IgD-negative memory B cell (primary cell): ENCODE data around the gene ANXA11. TPM values are rescaled to one million over a fixed set of nuclear protein-coding genes. Genes with fewer than 3 reads are reported as not detected.
A peak's percentile ranks its signal among the peaks of the same experiment; 100 is the strongest.
"Not testable (repeated sequence)": the region's sequence is repeated elsewhere in the genome, so short reads cannot be mapped to it uniquely, and the experiment has no call there.

Experiments used
- H3K27ac Mint-ChIP-seq, 3 donors: one replicate each; pipeline ENCODE4 v1.8.0; 2020 to 2022; ENCODE audit warnings: mild to moderate bottlenecking in 3 of 3, mixed read lengths in 3 of 3, moderate library complexity in 1 of 3
- H3K27me3 Mint-ChIP-seq: one replicate; pipeline ENCODE4 v1.8.0; 2021; ENCODE audit warnings: mixed read lengths
- H3K36me3 Mint-ChIP-seq: one replicate; pipeline ENCODE4 v1.8.0; 2020; ENCODE audit warnings: mild to moderate bottlenecking, mixed read lengths
- H3K4me1 Mint-ChIP-seq, 3 donors: one replicate each; pipeline ENCODE4 v1.8.0; 2020 to 2022; ENCODE audit warnings: mixed read lengths in 3 of 3, mild to moderate bottlenecking in 1 of 3
- H3K4me3 Mint-ChIP-seq, 4 donors: one replicate each; pipeline ENCODE4 v1.8.0; 2020 to 2022; ENCODE audit warnings: mild to moderate bottlenecking in 4 of 4, mixed read lengths in 4 of 4, moderate library complexity in 3 of 4
- H3K9me3 Mint-ChIP-seq, 3 donors: one replicate each; pipeline ENCODE4 v1.8.0; 2020 to 2021; ENCODE audit warnings: mixed read lengths in 3 of 3, mild to moderate bottlenecking in 1 of 3
- polyA plus RNA-seq: library from polyadenylated mRNA; unstranded; fragments of 300-500 nt; fragmentation: Illumina TruSeq; gene quantifications from one replicate; pipeline ENCODE4 v1.2.3, GENCODE V29; 2021

The ANXA11 gene
- polyA plus RNA-seq, 1 donor from 2014 or later = 243 TPM

- Mint-ChIP-seq H3K27ac (peak overlapping the region in 1 of 3 donors; percentile 32), H3K9me3 (no peaks in the 10 kb centered on the region)
Observed at GRCh38 chr10:80140251-80140650, 65.1 kb downstream of the ANXA11 start.

GRCh38 chr10:80139265-80139664, 66.1 kb downstream of the ANXA11 start:
- Mint-ChIP-seq H3K27me3 (peaks cover 10% of the 10 kb centered on the region), H3K4me1 (peaks cover 4 to 6% (median 4%) of the 10 kb centered on the region in 3 donors), H3K27ac (no peak overlapping the region), H3K9me3 (no peaks in the 10 kb centered on the region), H3K4me3 (peak overlapping the region in 1 of 4 donors; percentile 17), H3K36me3 (no peaks in the 10 kb centered on the region)

More at GRCh38 chr10:80140251-80140650, 65.1 kb downstream of the ANXA11 start:
- Mint-ChIP-seq H3K4me3 (no peak overlapping the region), H3K36me3 (no peaks in the 10 kb centered on the region), H3K27me3 (peaks cover 5% of the 10 kb centered on the region), H3K4me1 (peaks cover 10 to 13% (median 11%) of the 10 kb centered on the region in 3 donors)

- H3K27ac Mint-ChIP-seq = no peak overlapping the region
- no peaks in the 10 kb centered on the region for H3K36me3 Mint-ChIP-seq
- no peak overlapping the region for H3K4me3 Mint-ChIP-seq
- H3K9me3 Mint-ChIP-seq = no peaks in the 10 kb centered on the region
- H3K27me3 Mint-ChIP-seq = peaks cover 20% of the 10 kb centered on the region
- no peaks in the 10 kb centered on the region for H3K4me1 Mint-ChIP-seq
Observed at GRCh38 chr10:80137920-80138319, 67.4 kb downstream of the ANXA11 start.

GRCh38 chr10:80137031-80137862, 68.1 kb downstream of the ANXA11 start:
- no peak overlapping the region for H3K27ac Mint-ChIP-seq

GRCh38 chr10:80136134-80136571, 69.2 kb downstream of the ANXA11 start:
- no peaks in the 10 kb centered on the region for H3K36me3 Mint-ChIP-seq
- no peaks in the 10 kb centered on the region for H3K4me1 Mint-ChIP-seq
- no peaks in the 10 kb centered on the region for H3K9me3 Mint-ChIP-seq
- peaks cover 33% of the 10 kb centered on the region for H3K27me3 Mint-ChIP-seq
- no peak overlapping the region for H3K4me3 Mint-ChIP-seq
- no peak overlapping the region for H3K27ac Mint-ChIP-seq

More at GRCh38 chr10:80137031-80137862, 68.1 kb downstream of the ANXA11 start:
- no peaks in the 10 kb centered on the region for H3K36me3 Mint-ChIP-seq
- no peaks in the 10 kb centered on the region for H3K9me3 Mint-ChIP-seq
- H3K27me3 Mint-ChIP-seq = peaks cover 23% of the 10 kb centered on the region
- H3K4me1 Mint-ChIP-seq = no peaks in the 10 kb centered on the region
- H3K4me3 Mint-ChIP-seq = no peak overlapping the region

GRCh38 chr10:80133687-80134086, 71.7 kb downstream of the ANXA11 start:
- H3K36me3 Mint-ChIP-seq, H3K27ac Mint-ChIP-seq, H3K4me3 Mint-ChIP-seq, H3K4me1 Mint-ChIP-seq, H3K9me3 Mint-ChIP-seq: not testable (repeated sequence)
- H3K27me3 Mint-ChIP-seq = peaks cover 32% of the 10 kb centered on the region

- Mint-ChIP-seq H3K4me3 (no peak overlapping the region), H3K27me3 (peaks cover 32% of the 10 kb centered on the region), H3K36me3 (no peaks in the 10 kb centered on the region), H3K27ac (no peak overlapping the region), H3K4me1 (no peaks in the 10 kb centered on the region), H3K9me3 (no peaks in the 10 kb centered on the region)
Observed at GRCh38 chr10:80133206-80133605, 72.1 kb downstream of the ANXA11 start.

- H3K27ac Mint-ChIP-seq = no peak within 1 kb of the TSS
- no peaks in the 10 kb centered on the region for H3K36me3 Mint-ChIP-seq
Observed at GRCh38 chr10:80132299-80133139, 72.8 kb downstream of the ANXA11 start, which contains the start of gene PLAC9. PLAC9 (plus strand) TSS chr10:80132730; CDS start chr10:80132763, 33 bp downstream.

GRCh38 chr10:80131499-80131901, 73.8 kb downstream of the ANXA11 start:
- Mint-ChIP-seq H3K36me3 (no peaks in the 10 kb centered on the region), H3K27ac (no peak overlapping the region), H3K9me3 (no peaks in the 10 kb centered on the region), H3K27me3 (peaks cover 30% of the 10 kb centered on the region), H3K4me3 (no peak overlapping the region), H3K4me1 (peaks cover 0 to 2% (median 0%) of the 10 kb centered on the region in 3 donors)

More at GRCh38 chr10:80132299-80133139, 72.8 kb downstream of the ANXA11 start, which contains the start of gene PLAC9:
- Mint-ChIP-seq H3K9me3 (no peaks in the 10 kb centered on the region), H3K27me3 (peaks cover 30% of the 10 kb centered on the region), H3K4me1 (no peaks in the 10 kb centered on the region), H3K4me3 (no peak within 1 kb of the TSS)

GRCh38 chr10:80126876-80127275, 78.5 kb downstream of the ANXA11 start:
- peaks cover 0 to 2% (median 0%) of the 10 kb centered on the region in 3 donors for H3K4me1 Mint-ChIP-seq
- H3K9me3 Mint-ChIP-seq = no peaks in the 10 kb centered on the region
- H3K27me3 Mint-ChIP-seq = peaks cover 9% of the 10 kb centered on the region
- H3K36me3 Mint-ChIP-seq = no peaks in the 10 kb centered on the region
- no peak overlapping the region for H3K4me3 Mint-ChIP-seq
- no peak overlapping the region for H3K27ac Mint-ChIP-seq

- Mint-ChIP-seq H3K4me3 (no peak overlapping the region), H3K27ac (no peak overlapping the region), H3K9me3 (no peaks in the 10 kb centered on the region), H3K4me1 (peaks cover 0 to 2% (median 0%) of the 10 kb centered on the region in 3 donors), H3K36me3 (peaks cover 2% of the 10 kb centered on the region), H3K27me3 (peaks cover 4% of the 10 kb centered on the region)
Observed at GRCh38 chr10:80122746-80123145, 82.6 kb downstream of the ANXA11 start.

- H3K9me3 Mint-ChIP-seq = no peaks in the 10 kb centered on the region
- H3K27ac Mint-ChIP-seq = no peak overlapping the region
Observed at GRCh38 chr10:80122110-80122710, 83.1 kb downstream of the ANXA11 start.

GRCh38 chr10:80118669-80119068, 86.7 kb downstream of the ANXA11 start:
- Mint-ChIP-seq H3K36me3 (peaks cover 2% of the 10 kb centered on the region), H3K4me1 (no peaks in the 10 kb centered on the region), H3K9me3 (no peaks in the 10 kb centered on the region), H3K27me3 (peaks cover 4% of the 10 kb centered on the region), H3K27ac (no peak overlapping the region), H3K4me3 (no peak overlapping the region)

More at GRCh38 chr10:80122110-80122710, 83.1 kb downstream of the ANXA11 start:
- Mint-ChIP-seq H3K27me3 (peaks cover 4% of the 10 kb centered on the region), H3K4me1 (peaks cover 0 to under 1% (median 0%) of the 10 kb centered on the region in 3 donors), H3K36me3 (peaks cover 2% of the 10 kb centered on the region), H3K4me3 (no peak overlapping the region)

- Mint-ChIP-seq H3K9me3 (peaks cover 5 to 17% (median 13%) of the 10 kb centered on the region in 3 donors), H3K4me3 (no peak overlapping the region), H3K27me3 (peaks cover 1% of the 10 kb centered on the region), H3K4me1 (no peaks in the 10 kb centered on the region), H3K36me3 (no peaks in the 10 kb centered on the region), H3K27ac (peak overlapping the region in 1 of 3 donors; percentile 35)
Observed at GRCh38 chr10:80110986-80111385, 94.4 kb downstream of the ANXA11 start.
